ENCODE data around the gene APOA5.
"Not testable (repeated sequence)": the region's sequence is repeated elsewhere in the genome, so short reads cannot be mapped to it uniquely, and the experiment has no call there.

Gene APOA5

GRCh38 chr11:116774661-116775060 is 17.0 kb downstream of the APOA5 start:
- no peak for DNase-seq (ENCODE audit: low read depth in 2 of 2)

- DNase-seq (ENCODE audit: low read depth in 2 of 2): no peak
Measured at GRCh38 chr11:116773203-116774097, 18.2 kb downstream of the APOA5 start.

GRCh38 chr11:116772443-116773202 is 19.1 kb downstream of the APOA5 start, which contains the start of gene BUD13:
Gene BUD13, minus strand, starts transcription at chr11:116772987. Its CDS starts 23 bp downstream, at chr11:116772964.
- DNase-seq (ENCODE audit: low read depth in 2 of 2): peak; percentile 83 to 84

GRCh38 chr11:116771935-116772334 is 19.7 kb downstream of the APOA5 start:
- DNase-seq (ENCODE audit: low read depth in 2 of 2): no peak

- no peak for DNase-seq (ENCODE audit: low read depth in 2 of 2)
Measured at GRCh38 chr11:116762132-116762531, 29.5 kb downstream of the APOA5 start.

GRCh38 chr11:116756044-116756443 is 35.6 kb downstream of the APOA5 start:
- not testable (repeated sequence) for DNase-seq (ENCODE audit: low read depth in 2 of 2)

- DNase-seq (ENCODE audit: low read depth in 2 of 2): no peak
Measured at GRCh38 chr11:116750070-116750718, 41.5 kb downstream of the APOA5 start.

- DNase-seq (ENCODE audit: low read depth in 2 of 2): no peak
Measured at GRCh38 chr11:116742104-116742503, 49.6 kb downstream of the APOA5 start.

GRCh38 chr11:116740741-116741140 is 50.9 kb downstream of the APOA5 start:
- no peak for DNase-seq (ENCODE audit: low read depth in 2 of 2)

All from activated CD8-positive, alpha-beta memory T cell treated with anti-CD3 and anti-CD28 coated beads for 4 hours (primary cell).